ENCODE measurements around the gene RALGPS1.
A peak's percentile ranks its signal among the peaks of the same experiment; 100 is the strongest.

RALGPS1 gene

GRCh38 chr9:127187231-127187956 is 272.8 kb downstream of the RALGPS1 start:
- Histone ChIP-seq H3K4me1 (ENCODE audit: control insufficient read depth, insufficient read depth, low read length) (peaks cover 2% of the 10 kb centered on the region; the same call in 1 of the 2 replicates), H3K27ac (ENCODE audit: extremely low read depth, low read depth, low read length) (no peak overlapping the region), H3K36me3 (ENCODE audit: control insufficient read depth in 2 of 2, insufficient read depth in 1 of 2, low read length in 2 of 2) (no peaks in the 10 kb centered on the region), H3K9me3 (ENCODE audit: control insufficient read depth, insufficient read depth, low read depth, low read length) (no peaks in the 10 kb centered on the region), H3K4me3 (ENCODE audit: low read depth, low read length) (no peak overlapping the region)
- ChIA-PET POLR2A (no interaction called here), CTCF (interaction anchor here (0.6 kb wide), 4 partner anchors 11 to 229 kb away, joined by 3 to 4 read pairs (median 4); no protein-coding TSS in a partner anchor)
- TF ChIP-seq ZNF266 (tag by site-specific recombination; IDR thresholded peaks at IDR 0.05; ENCODE audit: low read depth) = no peak
- TF ChIP-seq KLF1 (tag by site-specific recombination; IDR thresholded peaks at IDR 0.05) = peak; percentile 65
- peak; percentile 63; the same call in 1 of the 2 replicates for TF ChIP-seq GLIS1 (tag by site-specific recombination; IDR thresholded peaks at IDR 0.05)
- no peak for TF ChIP-seq ZNF114 (tag by site-specific recombination; IDR thresholded peaks at IDR 0.05)
- 0 out of 2 replicates have a peak, but pooled peaks have one; percentile 27 for TF ChIP-seq ZBTB44 (tag by site-specific recombination; IDR thresholded peaks at IDR 0.05)
- TF ChIP-seq SP7 (tag by site-specific recombination; IDR thresholded peaks at IDR 0.05) = 0 out of 2 replicates have a peak, but pooled peaks have one; percentile 26
- peak; percentile 30; the same call in 1 of the 2 replicates for TF ChIP-seq OSR2 (tag by site-specific recombination; IDR thresholded peaks at IDR 0.05)
- 0 out of 2 replicates have a peak, but pooled peaks have one; percentile 67 for TF ChIP-seq KLF17 (tag by site-specific recombination; IDR thresholded peaks at IDR 0.05)
- peak; percentile 63; the same call in 1 of the 2 replicates for TF ChIP-seq ZNF600 (tag by site-specific recombination; IDR thresholded peaks at IDR 0.05)
- 0 out of 2 replicates have a peak, but pooled peaks have one; percentile 41 for TF ChIP-seq SCRT1 (tag by site-specific recombination; IDR thresholded peaks at IDR 0.05; ENCODE audit: borderline replicate concordance)

GRCh38 chr9:127188396-127188795 is 273.8 kb downstream of the RALGPS1 start:
- Histone ChIP-seq H3K36me3 (ENCODE audit: control insufficient read depth in 2 of 2, insufficient read depth in 1 of 2, low read length in 2 of 2) (no peaks in the 10 kb centered on the region), H3K4me1 (ENCODE audit: control insufficient read depth, insufficient read depth, low read length) (peaks cover 2% of the 10 kb centered on the region; the same call in 1 of the 2 replicates), H3K27ac (ENCODE audit: extremely low read depth, low read depth, low read length) (no peak overlapping the region), H3K9me3 (ENCODE audit: control insufficient read depth, insufficient read depth, low read depth, low read length) (no peaks in the 10 kb centered on the region), H3K4me3 (ENCODE audit: low read depth, low read length) (no peak overlapping the region)
- ChIA-PET POLR2A (no interaction called here), CTCF (no interaction called here)
- TF ChIP-seq ZNF423 (tag by site-specific recombination; IDR thresholded peaks at IDR 0.05) = no peak
- TF ChIP-seq ZBTB26 (tag by site-specific recombination; optimal IDR thresholded peaks at IDR 0.05) = no peak
- TF ChIP-seq ZBTB7A (tag by site-specific recombination; IDR thresholded peaks at IDR 0.05; ENCODE audit: low read depth) = no peak
- no peak for TF ChIP-seq ZNF658 (tag by site-specific recombination; IDR thresholded peaks at IDR 0.05)
- no peak for TF ChIP-seq REST (tag by site-specific recombination; IDR thresholded peaks at IDR 0.05)
